ENCODE measurements around the gene ZNF230.

The ZNF230 gene

GRCh38 chr19:44061038-44061437 is 58.3 kb downstream of the ZNF230 start:
- in situ Hi-C loops (cut with MboI; ENCODE audit: low sequenced_read_pairs) = no loop called here
- DNase-seq (ENCODE audit: low spot score in 2 of 2) = no peak
- H3K4me1 ChIP-seq = no peaks in the 10 kb centered on the region
- no peaks in the 10 kb centered on the region for H3K36me3 ChIP-seq (replicated peaks)
- H3K9me3 ChIP-seq = no peaks in the 10 kb centered on the region
- no peak overlapping the region for H3K4me3 ChIP-seq
- no peaks in the 10 kb centered on the region for H3K27me3 ChIP-seq (ENCODE audit: low read depth)
